Measurements from ENCODE around the gene SLIT3.

DNA sequence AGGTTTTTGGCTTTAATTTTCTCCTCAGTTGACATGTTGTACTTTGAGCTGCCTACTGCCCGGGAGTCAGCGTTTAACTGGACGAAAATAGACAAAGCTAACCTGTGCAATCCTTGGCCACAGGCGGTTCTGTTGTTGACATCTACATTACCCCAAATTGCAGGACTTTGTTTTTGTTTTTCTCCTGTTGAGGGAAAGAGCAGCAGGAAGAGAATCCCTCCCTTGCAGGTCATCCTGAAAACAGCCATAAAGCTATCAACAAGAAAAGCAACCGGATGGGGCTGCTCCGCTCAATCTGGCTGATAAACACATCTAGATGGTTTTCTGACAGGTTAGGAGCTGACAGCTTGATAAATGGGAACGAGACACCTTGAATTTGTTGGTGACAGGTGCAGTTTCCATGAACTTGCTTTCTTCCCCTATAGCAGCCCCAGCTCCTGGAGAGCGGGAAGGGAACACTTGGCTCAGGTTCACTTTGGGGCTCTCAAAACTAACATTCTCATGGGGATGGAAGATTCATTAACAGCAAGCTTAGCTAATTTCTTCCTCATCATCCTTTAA is 331.5 kb downstream of the SLIT3 start:
- TF ChIP-seq GATA2 (IDR thresholded peaks at IDR 0.05; ENCODE audit: low read depth, low read length), result no peak
- no peak for TF ChIP-seq GATA3 (IDR thresholded peaks at IDR 0.05; ENCODE audit: low read depth, low read length)

All from SH-SY5Y (cell line).